ENCODE measurements around the gene ADH4.
"Not testable (repeated sequence)": the region's sequence is repeated elsewhere in the genome, so short reads cannot be mapped to it uniquely, and the experiment has no call there.

Gene ADH4

GRCh38 chr4:99080869-99081268 lies 63.2 kb downstream of the ADH4 start:
- DNase-seq (ENCODE audit: low read depth, low spot score) = not testable (repeated sequence)

DNA sequence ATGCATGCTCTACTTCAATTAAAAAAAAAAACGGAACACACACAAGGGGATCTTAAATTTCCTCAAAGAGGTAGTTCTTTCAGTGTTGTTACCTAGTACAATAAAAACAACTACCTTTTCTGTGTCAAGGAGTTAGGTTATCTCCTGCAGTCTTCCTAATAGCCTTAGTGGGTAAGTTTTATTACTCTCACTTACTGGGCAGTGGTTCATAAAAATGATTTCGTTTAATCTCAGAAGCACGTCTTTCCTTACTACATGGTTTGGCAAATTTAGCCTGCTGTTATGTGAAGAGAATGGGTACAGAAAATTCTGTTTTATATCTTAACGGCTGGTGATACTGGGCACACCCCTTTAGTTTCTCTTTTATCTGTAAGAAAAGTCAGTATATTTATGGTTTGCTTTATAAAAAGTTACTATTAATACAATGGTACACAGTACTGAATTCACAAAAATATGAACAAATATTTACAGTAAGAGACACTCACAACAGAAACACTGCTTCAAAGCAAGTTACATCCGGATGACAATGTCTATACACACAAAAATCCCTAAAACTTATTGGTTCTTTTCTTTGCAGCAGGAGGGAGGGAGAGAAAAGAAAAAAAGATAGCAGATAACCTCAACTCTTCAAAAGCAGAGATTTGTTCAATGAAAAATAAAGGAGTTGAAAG lies 64.3 kb downstream of the ADH4 start:
- DNase-seq (ENCODE audit: low read depth, low spot score) = no peak

GRCh38 chr4:99078931-99079624 lies 65.0 kb downstream of the ADH4 start:
- no peak for DNase-seq (ENCODE audit: low read depth, low spot score)

- no peak for DNase-seq (ENCODE audit: low read depth, low spot score)
Measured at GRCh38 chr4:99078336-99078735, 65.8 kb downstream of the ADH4 start.

GRCh38 chr4:99077177-99077576 lies 66.9 kb downstream of the ADH4 start:
- no peak for DNase-seq (ENCODE audit: low read depth, low spot score)

DNA sequence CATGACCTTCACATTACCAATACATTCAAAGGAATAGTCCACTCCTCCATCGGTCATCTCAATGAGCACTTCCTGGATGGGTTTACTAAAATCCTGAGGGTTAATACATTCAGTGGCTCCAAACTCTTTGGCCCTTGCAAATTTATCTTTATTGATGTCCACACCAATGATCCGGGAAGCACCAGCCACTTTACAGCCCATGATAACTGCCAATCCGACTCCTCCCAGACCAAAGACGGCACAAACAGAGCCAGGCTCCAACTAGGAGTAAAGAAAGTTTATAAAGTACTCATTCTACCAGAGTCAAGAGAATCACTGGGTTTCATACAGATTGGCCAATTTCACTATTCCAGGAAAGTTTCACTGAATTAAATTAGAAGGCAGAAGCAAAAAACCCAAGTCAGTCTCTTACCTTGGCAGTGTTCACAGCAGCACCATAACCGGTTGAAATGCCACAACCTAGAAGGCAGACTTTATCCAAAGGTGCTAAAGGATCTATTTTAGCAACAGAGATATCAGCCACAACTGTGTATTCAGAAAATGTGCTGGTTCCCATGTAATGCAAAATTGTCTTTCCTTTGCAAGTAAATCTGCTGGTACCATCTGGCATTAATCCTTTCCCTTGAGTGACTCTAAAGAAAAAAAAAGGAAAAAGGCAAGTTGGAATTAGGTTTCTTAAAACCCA lies 67.7 kb downstream of the ADH4 start:
- no peak for DNase-seq (ENCODE audit: low read depth, low spot score)

DNA sequence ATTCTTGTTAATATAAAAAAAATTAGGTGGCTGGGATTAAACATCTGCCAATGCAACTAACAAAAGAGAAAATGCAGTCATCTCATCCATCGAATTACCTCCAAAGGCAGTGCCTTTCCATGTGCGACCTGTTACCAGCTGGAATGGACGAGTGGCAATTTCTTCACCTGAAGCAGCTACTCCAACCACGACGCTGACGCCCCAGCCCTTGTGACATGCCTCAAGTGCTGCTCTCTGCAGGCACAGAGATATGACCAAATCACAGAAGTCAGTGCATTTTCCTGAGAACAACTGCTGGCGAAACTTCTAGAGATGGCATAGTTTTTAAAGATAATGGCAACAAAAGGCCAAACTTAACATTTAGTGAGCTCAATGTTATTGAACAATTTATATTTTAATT lies 69.3 kb downstream of the ADH4 start:
- DNase-seq (ENCODE audit: low read depth, low spot score) = no peak
